Stimulated activated CD8-positive, alpha-beta memory T cell treated with anti-CD3 and anti-CD28 coated beads, Interleukin-4, amount 100 ng/mL, for 48 hours (primary cell): Measurements from ENCODE around the gene BCAS3.
"Not testable (repeated sequence)": the region's sequence is repeated elsewhere in the genome, so short reads cannot be mapped to it uniquely, and the experiment has no call there.

Experiments
- DNase-seq: peaks from one replicate; pipeline ENCODE4 v3.0.0-alpha.2; 2020

Gene BCAS3

DNA sequence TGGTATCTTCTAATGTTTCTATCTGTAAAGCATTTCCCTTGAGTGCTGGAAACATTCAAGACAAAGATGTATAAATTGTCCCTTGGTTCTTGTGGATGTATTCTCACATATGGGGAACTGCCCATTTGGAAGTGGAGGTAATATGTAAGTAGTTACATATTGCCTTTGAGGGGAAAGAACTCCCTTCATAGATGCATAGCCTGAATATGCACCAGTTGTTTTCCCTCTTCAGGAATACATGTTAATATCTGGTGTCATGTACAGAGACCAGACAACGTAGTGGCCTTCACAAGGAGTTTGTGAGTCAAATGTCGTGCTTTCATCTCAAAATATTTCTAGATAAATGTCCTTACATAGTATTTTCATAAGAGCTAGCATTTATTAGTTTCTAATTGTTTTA is 213.5 kb downstream of the BCAS3 start:
- DNase-seq, result no peak

DNA sequence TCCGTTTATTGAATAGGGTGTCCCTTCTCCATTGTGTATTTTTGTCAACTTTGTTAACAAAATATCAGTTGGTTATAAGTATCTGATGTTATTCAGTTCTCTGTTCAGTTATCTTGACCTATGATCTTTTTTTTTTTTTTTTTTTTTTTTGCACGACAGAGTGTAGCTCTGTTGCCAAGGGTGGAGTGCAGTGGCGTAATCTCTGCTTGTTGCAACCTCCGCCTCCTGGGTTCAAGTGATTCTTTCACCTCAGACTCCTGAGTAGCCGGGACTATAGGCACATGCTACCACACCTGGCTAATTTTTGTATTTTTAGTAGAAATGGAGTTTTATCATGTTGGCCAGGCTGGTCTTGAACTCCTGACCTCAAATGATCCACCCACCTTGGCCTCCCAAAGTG is 215.8 kb downstream of the BCAS3 start:
- no peak for DNase-seq

DNA sequence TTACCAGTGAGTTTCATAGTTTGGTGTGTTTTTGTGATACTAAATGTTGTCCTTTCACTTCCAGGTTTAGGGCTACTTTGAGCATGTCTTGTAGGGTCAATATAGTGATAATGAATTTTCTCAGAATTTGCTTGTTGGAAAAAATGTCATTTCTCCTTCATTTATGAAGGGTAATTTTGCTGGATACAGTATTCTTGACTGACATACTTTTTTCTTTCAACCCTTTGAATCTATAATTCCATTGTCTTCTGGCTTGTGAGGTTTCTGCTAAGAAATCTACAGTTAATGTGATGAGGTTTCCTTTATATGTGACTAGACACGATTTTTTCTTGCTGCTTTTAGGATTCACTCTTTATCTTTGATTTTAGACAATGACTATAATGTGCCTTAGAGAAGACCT is 219.3 kb downstream of the BCAS3 start:
- no peak for DNase-seq

- no peak for DNase-seq
These were observed 221.5 kb downstream of the BCAS3 start for GRCh38 chr17:60899115-60899514.

GRCh38 chr17:60900688-60901087 is 223.0 kb downstream of the BCAS3 start:
- DNase-seq, result no peak

- DNase-seq, result no peak
These were observed 223.6 kb downstream of the BCAS3 start for GRCh38 chr17:60901242-60901641.

- DNase-seq, result no peak
These were observed 224.2 kb downstream of the BCAS3 start for GRCh38 chr17:60901806-60902205.

DNA sequence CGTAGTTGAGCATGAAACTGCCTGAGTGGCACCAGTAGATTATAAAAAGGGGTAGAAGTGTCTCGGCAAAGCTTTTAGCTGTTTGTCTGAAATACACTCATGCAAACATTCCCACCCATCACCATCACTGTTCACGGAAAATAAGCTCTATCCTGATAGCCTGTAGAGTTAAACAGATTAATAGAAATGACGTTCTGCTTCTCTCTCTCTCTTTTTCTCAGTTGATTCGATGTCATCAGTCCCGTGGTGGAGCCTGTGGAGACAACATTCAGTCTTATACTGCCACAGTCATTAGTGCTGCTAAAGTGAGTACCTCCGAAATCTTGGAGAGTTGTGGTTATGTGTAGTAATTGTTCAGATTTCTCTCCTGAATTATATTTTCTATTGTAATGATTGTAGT is 224.7 kb downstream of the BCAS3 start:
- no peak for DNase-seq

- no peak for DNase-seq
These were observed 226.9 kb downstream of the BCAS3 start for GRCh38 chr17:60904582-60904981.

GRCh38 chr17:60905709-60906108 is 228.1 kb downstream of the BCAS3 start:
- DNase-seq, result no peak

- DNase-seq, result no peak
These were observed 230.7 kb downstream of the BCAS3 start for GRCh38 chr17:60908324-60908723.

GRCh38 chr17:60909405-60909804 is 231.8 kb downstream of the BCAS3 start:
- no peak for DNase-seq

DNA sequence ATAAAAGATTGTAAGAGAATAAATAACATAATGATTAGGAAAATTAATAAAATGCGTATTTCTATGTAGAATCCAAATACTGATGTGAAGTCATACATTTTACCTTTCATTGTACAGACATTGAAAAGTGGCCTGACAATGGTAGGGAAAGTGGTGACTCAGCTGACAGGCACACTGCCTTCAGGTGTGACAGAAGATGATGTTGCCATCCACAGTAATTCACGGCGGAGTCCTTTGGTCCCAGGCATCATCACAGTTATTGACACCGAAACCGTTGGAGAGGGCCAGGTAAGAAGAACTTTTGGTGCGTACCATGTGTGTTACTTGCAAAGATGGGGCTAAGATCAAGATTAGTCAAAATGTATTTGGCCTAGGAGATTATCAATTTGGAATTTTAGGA is 232.8 kb downstream of the BCAS3 start:
- DNase-seq, result no peak

DNA sequence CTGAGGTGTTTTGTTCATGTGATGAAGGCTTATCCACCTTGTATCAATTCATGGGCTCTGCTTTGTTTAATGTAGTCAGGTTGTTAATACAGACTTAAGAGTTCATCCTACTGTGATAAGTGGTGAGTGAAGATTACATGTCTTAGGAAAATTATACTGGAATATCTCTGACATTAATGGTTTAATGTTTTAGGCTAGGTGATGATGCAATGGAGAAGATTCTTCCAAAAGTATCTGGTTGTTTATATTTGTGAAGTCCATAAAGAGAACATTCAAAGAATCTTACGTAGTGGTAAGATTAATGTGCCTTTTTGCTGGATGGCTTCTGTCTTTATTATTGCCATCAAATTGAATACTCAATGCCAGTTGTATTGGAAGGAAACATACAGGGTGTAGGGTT is 236.4 kb downstream of the BCAS3 start:
- no peak for DNase-seq

DNA sequence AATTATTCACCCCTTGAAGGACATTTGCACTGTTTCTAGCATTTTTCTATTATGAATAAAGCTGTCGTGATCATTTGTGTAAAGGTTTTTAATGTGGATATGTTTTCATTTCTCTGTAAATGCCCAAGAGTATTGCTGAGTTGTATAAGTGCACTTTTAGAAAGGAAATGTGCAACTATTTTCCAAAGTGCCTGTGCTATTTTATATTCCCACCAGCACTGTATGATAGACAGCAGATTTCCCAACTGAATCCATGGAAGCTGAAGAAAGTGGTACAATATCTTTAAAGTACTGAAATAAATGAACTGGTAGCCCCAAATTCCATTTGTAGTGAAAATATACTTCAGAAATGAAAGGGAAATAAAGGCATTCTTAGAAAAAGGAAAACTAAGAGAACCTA is 238.4 kb downstream of the BCAS3 start:
- no peak for DNase-seq

DNA sequence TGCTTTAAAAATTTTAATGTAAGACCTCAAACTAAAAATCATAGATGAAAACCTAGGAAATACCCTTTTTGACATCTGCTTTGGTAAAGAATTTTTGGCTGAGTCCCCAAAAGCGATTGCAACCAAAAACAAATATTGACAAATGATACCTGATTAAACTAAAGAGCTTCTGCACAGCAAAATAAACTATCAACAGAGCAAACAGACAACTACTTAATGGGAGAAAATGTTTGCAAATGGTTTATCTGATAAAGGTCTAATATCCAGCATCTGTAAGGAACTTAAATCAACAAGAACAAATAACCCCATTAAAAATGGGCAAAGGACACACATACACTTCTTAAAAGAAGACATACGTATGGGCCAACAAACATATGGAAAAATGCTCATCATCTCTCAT is 242.5 kb downstream of the BCAS3 start:
- no peak for DNase-seq

- no peak for DNase-seq
These were observed 245.3 kb downstream of the BCAS3 start for GRCh38 chr17:60923000-60923399.

- DNase-seq, result no peak
These were observed 249.0 kb downstream of the BCAS3 start for GRCh38 chr17:60926466-60927183.

DNA sequence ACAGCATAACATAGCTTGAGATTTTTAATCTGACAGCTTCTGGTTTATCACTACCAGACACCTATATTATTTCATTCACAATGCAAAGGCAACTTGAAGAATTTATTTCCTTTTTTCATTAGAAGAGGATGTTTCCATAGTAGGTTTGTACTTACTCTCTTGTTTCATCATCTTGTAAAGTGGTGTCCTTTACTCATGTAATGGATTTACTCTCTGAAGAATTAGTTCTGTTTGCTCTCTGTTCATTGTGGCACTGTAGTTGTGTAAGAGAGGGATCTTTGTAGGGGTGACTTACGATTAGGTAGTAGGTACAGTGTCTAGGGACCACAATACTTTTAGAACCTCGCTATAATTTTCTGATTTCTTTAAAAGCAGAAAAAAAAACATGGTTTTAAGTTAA is 256.1 kb downstream of the BCAS3 start:
- DNase-seq, result no peak

- no peak for DNase-seq
These were observed 257.1 kb downstream of the BCAS3 start for GRCh38 chr17:60934723-60935122.

- not testable (repeated sequence) for DNase-seq
These were observed 258.3 kb downstream of the BCAS3 start for GRCh38 chr17:60935991-60936390.

DNA sequence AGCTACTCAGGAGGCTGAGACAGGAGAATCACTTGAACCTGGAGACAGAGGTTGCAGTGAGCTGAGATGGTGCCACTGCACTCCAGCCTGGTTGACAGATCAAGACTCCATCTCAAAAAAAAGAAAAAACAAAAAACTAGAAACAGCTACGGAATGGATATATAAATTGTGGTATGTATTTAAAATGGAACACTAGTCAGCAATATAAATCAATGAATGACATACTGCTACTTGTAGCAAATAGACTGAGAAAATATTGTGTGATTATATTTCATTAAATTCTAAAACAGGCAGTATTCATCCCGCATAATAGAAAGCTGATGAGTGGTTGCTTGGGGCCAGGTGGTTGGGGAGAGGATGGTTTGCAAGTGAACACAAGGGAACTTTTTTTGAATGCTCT is 261.7 kb downstream of the BCAS3 start:
- DNase-seq, result no peak

DNA sequence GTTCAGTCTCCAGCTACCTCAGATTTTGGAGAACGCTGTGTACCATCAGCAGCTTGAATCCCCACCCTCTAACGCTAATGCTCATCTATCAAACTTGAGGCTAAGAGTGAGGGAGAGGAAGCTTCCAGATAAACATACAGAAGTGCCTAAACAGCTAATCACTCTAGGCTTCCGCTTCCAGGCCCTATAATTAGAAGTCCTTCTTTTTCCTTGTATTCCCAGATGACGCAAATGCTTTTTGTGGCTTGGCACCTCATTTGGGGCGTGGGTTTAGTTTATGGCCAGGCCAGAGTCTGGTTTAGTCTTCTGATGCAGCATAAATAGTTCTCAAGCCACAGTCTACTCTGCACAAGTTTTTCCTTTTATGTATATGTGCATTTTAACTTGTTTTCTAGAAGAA is 263.4 kb downstream of the BCAS3 start:
- no peak for DNase-seq

- DNase-seq, result no peak
These were observed 263.9 kb downstream of the BCAS3 start for GRCh38 chr17:60941571-60941970.

DNA sequence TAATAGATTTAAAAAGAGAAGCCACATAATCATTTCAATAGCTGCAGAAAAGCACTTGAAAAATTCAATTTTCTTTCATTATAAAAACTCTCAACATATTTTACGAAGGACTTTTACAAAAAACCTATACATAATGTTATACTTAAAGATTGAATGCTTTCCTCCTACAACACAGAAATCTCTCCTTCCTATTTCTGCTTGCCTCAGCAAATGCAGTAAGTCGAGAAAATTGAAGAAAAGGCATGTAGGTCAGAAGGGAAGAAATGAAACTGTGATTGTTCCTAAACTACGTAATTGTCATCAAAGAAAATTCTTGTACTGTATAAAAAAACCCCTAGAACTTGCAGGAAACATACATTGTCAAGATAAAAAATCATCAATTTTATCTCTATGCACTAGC is 267.1 kb downstream of the BCAS3 start:
- DNase-seq, result no peak

- DNase-seq, result no peak
These were observed 269.4 kb downstream of the BCAS3 start for GRCh38 chr17:60947100-60947499.
